ENCODE results near the gene PVALEF. TPM values are rescaled to one million over a fixed set of nuclear protein-coding genes. Genes with fewer than 3 reads are reported as not detected.

Gene PVALEF
- total RNA-seq, 1 donor from 2014 or later: not detected

DNA sequence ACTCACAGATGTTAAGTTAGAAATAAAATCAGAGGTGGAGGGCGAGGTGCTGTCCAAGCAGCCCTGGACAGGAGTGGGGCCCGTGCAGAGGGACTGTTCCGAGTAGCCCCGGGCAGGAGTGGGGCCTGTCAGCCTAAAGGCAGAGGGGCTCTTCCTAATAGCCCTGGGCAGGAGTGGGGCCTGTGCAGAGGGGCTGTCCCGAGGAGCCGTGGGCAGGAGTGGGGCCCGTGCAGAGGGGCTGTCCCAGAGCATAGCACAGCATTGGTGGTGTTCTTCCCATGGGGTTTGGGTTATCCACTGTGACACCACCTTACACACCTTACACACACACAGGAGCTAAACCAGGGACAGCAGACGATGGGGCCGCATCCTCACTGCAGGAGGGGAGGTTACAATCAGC, 47.1 kb downstream of the PVALEF start:
- no peaks in the 10 kb centered on the region for H3K27me3 ChIP-seq
- no peak overlapping the region for H3K27ac ChIP-seq
- intact Hi-C loops (cut with DNase I): no loop called here
- peaks cover 0 to 6% of the 10 kb centered on the region in 2 donors for H3K36me3 ChIP-seq
- no peaks in the 10 kb centered on the region for H3K9me3 ChIP-seq
- no peak overlapping the region for H3K4me3 ChIP-seq
- no peak for DNase-seq (ENCODE audit: extremely low spot score in 2 of 2)
- no peaks in the 10 kb centered on the region for H3K4me1 ChIP-seq
- TF ChIP-seq CTCF (IDR thresholded peaks at IDR 0.05): no peak
- no peak for TF ChIP-seq POLR2A (IDR thresholded peaks at IDR 0.05)
- TF ChIP-seq POLR2AphosphoS5 (IDR thresholded peaks at IDR 0.05; ENCODE audit: insufficient read depth in 1 of 2, low read depth in 1 of 2): no peak

- Histone ChIP-seq H3K9me3 (no peaks in the 10 kb centered on the region), H3K36me3 (no peaks in the 10 kb centered on the region), H3K27ac (no peak overlapping the region), H3K27me3 (no peaks in the 10 kb centered on the region), H3K4me3 (no peak overlapping the region), H3K4me1 (no peaks in the 10 kb centered on the region)
- intact Hi-C loops (cut with DNase I): loop anchor here (1.0 kb wide), 1 partner anchor 24 kb away; no protein-coding TSS in a partner anchor
- TF ChIP-seq CTCF (IDR thresholded peaks at IDR 0.05) (no peak), POLR2A (IDR thresholded peaks at IDR 0.05) (no peak), POLR2AphosphoS5 (IDR thresholded peaks at IDR 0.05; ENCODE audit: insufficient read depth in 1 of 2, low read depth in 1 of 2) (no peak)
- DNase-seq (ENCODE audit: extremely low spot score in 2 of 2): no peak
Observed at GRCh38 chr17:81213978-81214377, 48.7 kb downstream of the PVALEF start.

DNA sequence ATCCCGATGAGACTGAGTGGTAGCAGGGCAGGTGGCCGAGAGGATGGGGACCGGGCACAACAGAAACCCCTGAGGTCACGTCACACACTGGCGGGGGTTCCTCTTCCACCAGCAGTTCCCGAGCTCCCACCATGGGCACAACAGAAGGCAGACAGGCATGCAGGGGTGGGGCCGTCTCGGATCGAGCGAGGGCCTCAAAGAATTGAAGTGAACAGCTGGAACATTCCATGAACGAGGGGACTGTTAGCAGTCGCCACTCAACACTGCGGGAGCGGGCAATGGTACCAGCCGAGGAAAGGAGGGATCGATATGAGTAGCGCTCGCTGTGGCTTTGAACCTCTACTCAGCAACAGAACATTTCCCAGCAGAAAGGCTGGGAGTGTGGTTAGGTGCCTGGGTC, 52.2 kb downstream of the PVALEF start:
- Histone ChIP-seq H3K36me3 (no peaks in the 10 kb centered on the region), H3K27me3 (no peaks in the 10 kb centered on the region), H3K4me3 (no peak overlapping the region), H3K9me3 (no peaks in the 10 kb centered on the region), H3K27ac (no peak overlapping the region), H3K4me1 (peaks cover 14% of the 10 kb centered on the region)
- intact Hi-C loops (cut with DNase I): no loop called here
- DNase-seq (ENCODE audit: extremely low spot score in 2 of 2): no peak
- no peak for TF ChIP-seq CTCF (IDR thresholded peaks at IDR 0.05)
- TF ChIP-seq POLR2A (IDR thresholded peaks at IDR 0.05): no peak
- no peak for TF ChIP-seq POLR2AphosphoS5 (IDR thresholded peaks at IDR 0.05; ENCODE audit: insufficient read depth in 1 of 2, low read depth in 1 of 2)

GRCh38 chr17:81218459-81218858, 53.2 kb downstream of the PVALEF start:
- H3K4me3 ChIP-seq: no peak overlapping the region
- TF ChIP-seq POLR2A (IDR thresholded peaks at IDR 0.05) (no peak), CTCF (IDR thresholded peaks at IDR 0.05) (no peak), POLR2AphosphoS5 (IDR thresholded peaks at IDR 0.05; ENCODE audit: insufficient read depth in 1 of 2, low read depth in 1 of 2) (no peak)

GRCh38 chr17:81218991-81219390, 53.7 kb downstream of the PVALEF start:
- no peaks in the 10 kb centered on the region for H3K36me3 ChIP-seq
- H3K4me3 ChIP-seq: no peak overlapping the region
- no peak for TF ChIP-seq POLR2A (IDR thresholded peaks at IDR 0.05)
- intact Hi-C loops (cut with DNase I): no loop called here
- H3K4me1 ChIP-seq: peaks cover 23% of the 10 kb centered on the region
- H3K27ac ChIP-seq: no peak overlapping the region
- H3K9me3 ChIP-seq: no peaks in the 10 kb centered on the region
- DNase-seq (ENCODE audit: extremely low spot score in 2 of 2): no peak
- H3K27me3 ChIP-seq: no peaks in the 10 kb centered on the region

More at GRCh38 chr17:81218459-81218858, 53.2 kb downstream of the PVALEF start:
- Histone ChIP-seq H3K36me3 (no peaks in the 10 kb centered on the region), H3K27ac (no peak overlapping the region), H3K9me3 (no peaks in the 10 kb centered on the region), H3K4me1 (peaks cover 19% of the 10 kb centered on the region), H3K27me3 (no peaks in the 10 kb centered on the region)
- DNase-seq (ENCODE audit: extremely low spot score in 2 of 2): no peak
- intact Hi-C loops (cut with DNase I): no loop called here
